Epithelial cell of proximal tubule (primary cell): ENCODE data around the gene PALM3. TPM values are rescaled to one million over a fixed set of nuclear protein-coding genes. Genes with fewer than 3 reads are reported as not detected.

Source experiments
- DNase-seq: peaks from one replicate; pipeline ENCODE4 v3.0.0-alpha.2; 2011; ENCODE audit warnings: low read depth
- H3K4me3 ChIP-seq: 2 replicates; pipeline ENCODE4 v1.5.1; 2011; ENCODE audit warnings: low read depth, mild to moderate bottlenecking, low read length
- total RNA-seq: library from RNA; depleted of rRNA; stranded (reverse); fragments of >200 nt; gene quantifications from 2 replicates; pipeline ENCODE4 v1.2.3, GENCODE V29; 2015
- TF ChIP-seq, protein P1 (sequence below): conservative IDR thresholded peaks from 2 replicates; pipeline ENCODE4 v1.5.1; 2012; ENCODE audit warnings: low read depth, mild to moderate bottlenecking, low read length

The PALM3 gene
- total RNA-seq, 1 donor from 2014 or later: 0.17 TPM

DNA sequence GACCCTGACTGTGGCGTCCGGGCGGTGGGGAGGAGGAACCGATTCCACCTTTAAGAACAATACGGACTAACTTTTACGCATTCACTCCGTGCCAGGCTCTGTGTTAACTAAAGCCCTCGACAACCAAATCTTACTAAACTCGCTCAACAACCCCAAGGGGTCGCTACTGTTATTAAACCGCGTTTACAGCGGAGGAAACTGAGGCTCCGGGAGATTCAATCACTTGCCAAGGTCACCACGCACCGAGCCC is 27.5 kb upstream of the PALM3 start:
- no peak for DNase-seq
- TF ChIP-seq, protein P1, sequence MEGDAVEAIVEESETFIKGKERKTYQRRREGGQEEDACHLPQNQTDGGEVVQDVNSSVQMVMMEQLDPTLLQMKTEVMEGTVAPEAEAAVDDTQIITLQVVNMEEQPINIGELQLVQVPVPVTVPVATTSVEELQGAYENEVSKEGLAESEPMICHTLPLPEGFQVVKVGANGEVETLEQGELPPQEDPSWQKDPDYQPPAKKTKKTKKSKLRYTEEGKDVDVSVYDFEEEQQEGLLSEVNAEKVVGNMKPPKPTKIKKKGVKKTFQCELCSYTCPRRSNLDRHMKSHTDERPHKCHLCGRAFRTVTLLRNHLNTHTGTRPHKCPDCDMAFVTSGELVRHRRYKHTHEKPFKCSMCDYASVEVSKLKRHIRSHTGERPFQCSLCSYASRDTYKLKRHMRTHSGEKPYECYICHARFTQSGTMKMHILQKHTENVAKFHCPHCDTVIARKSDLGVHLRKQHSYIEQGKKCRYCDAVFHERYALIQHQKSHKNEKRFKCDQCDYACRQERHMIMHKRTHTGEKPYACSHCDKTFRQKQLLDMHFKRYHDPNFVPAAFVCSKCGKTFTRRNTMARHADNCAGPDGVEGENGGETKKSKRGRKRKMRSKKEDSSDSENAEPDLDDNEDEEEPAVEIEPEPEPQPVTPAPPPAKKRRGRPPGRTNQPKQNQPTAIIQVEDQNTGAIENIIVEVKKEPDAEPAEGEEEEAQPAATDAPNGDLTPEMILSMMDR: peak; percentile 8
- H3K4me3 ChIP-seq: peak overlapping the region; percentile 60

DNA sequence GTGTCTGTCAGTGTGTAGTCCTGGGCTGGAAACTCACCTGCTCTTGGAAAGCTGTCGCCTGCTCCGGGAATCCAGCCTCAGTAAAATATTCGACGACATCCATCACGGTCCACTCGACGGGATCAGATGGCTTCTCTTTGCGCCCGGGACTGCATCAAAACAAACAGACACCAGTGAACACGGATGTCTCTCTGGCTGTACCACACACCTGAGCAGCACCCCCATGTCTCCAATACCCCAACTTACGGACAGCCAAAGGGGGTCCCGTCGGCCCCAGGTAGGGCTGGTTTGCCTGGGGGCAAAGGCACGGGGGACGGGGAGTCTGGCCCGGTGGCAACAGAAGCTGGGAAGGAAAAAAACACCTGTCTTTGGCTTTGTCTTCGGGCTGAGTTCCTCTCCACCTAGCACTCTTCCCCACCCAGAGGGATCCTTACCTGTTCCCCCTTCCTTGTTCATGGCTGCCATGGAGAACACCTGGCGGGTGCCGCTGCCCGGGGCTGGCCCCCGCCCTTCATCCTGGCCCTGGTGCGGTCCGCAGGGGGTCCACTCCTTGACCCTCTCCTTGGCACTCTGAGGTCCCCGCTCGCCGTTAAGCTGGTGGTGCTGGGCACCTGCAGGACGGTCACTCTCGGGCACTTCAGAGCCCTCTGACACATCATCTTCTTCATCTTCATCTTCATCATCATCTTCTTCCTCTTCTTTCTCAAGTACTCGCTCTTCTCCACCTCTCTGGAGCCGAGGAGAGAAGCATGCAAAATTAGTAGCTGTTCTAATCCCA is 26.9 kb upstream of the PALM3 start:
- TF ChIP-seq, protein P1: no peak
- DNase-seq: no peak
- H3K4me3 ChIP-seq: peak overlapping the region; percentile 60

DNA sequence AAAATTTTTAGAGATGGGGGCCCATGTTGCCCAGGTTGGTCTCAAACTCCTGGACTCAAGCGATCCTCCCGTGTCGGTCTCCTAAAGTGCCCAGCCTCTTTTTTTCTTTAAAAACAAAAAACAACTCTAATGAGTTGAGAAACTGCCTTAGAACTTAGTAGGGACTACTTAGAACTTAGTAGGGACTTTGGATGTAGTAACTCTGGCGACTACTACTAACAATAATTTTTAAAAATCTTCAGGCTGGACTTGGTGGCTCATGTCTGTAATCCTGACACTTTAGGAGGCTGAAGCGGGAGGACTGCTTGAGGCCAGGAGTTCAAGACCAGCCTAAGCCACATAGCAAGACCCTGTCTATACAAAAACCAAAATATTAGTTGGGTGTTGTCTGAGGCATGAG is 24.2 kb upstream of the PALM3 start:
- TF ChIP-seq, protein P1: no peak
- H3K4me3 ChIP-seq: no peak overlapping the region
- no peak for DNase-seq

DNA sequence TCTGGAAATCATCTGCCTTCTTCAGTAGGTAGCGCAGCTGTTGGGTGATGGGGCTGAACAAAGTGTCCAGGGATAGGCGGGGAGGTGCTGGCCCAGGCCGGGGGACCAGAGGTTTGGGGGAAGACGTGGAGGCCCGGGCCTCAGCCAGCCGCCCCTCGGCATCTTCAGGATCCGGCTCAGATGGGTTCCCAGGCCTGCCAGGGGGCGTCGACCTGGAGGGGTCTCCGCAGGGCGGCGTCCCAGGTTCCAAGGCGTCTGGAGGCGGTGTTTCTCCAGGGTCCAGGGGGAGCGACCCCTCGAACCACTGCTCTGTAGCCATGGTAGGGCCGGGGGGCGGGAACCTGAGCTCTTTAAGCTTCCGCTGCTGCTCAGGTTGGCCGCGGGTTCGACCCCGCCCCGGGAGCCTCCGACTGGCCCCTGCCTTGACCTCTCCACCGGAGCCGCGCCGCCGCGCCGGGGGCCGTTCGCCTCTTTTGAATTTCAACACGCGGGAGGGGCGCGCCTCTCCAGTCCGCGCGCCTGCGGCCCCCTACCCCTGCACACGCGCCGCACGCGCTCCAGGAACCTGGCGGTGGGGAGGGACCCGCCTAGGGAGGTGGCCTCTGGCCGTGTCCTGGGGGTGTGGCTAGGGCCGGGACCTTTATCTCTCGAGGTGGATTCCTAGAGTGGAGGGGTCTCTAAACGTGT is 23.6 kb upstream of the PALM3 start, which contains the start of gene C19orf67:
TSS of gene C19orf67 (minus strand) at position 475 of the 687 bp plus-strand sequence. CDS start at position 319, 156 bp downstream.
- H3K4me3 ChIP-seq: no peak within 1 kb of the TSS
- DNase-seq: no peak

DNA sequence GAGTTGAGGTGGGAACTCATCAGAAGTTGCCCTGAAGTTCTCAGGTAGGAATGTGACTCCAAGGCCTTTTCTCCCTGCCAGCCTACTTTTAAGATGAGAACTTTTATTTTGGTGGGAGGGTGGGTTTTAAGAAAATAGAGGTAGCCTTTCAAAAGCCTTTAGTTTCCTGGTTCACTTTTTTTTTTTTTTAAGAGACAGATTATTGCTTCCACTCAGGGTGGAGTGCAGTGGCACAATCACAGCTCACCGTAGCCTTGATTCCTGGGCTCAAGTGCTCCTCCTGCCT is 20.7 kb upstream of the PALM3 start:
- no peak for DNase-seq
- TF ChIP-seq, protein P1: no peak
- peak overlapping the region; percentile 86 for H3K4me3 ChIP-seq

More for the DNA sequence above, 23.6 kb upstream of the PALM3 start, which contains the start of gene C19orf67:
- TF ChIP-seq, protein P1: no peak

DNA sequence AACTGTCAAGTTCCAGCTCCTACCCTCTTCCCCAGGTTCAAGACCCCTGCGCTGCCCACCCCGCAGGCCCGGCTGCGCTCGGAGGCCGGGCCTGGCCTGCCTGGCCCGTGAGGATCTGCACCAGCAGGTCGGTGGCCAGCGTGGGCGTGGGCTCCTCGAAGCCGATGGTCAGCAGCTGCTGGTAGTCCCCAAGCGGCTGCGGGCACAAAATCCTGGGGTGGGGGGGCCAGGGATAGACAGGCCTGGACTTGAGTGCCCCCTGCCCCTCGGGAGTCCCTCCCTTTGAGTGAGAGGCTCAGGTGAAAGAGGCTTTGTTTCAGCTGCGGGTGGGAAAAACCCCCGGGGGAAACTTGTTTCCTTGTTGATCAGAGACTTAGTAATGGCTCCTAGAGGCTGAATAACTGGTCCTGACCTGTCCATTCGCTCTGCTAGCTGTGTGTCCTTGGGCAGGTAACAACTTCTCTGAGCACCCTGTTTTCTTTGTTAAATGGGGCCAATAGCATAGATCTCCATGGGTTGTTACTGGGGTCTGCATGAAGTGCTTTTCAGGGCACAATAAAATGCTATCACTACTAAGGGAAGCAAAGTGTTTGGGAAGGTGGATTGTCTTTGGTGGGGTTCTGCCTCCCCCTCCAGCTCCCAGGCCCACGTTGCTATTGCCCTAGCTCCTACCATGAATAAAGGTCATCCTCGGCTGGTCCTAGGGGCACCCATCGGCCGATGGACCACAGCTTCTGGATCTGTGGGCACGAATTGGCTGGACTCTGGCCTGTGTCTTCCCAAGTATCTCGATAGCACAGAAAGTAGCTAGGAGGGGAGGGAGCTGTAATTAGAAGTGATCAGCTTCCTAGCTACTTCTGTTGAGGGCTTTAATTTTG is 20.2 kb upstream of the PALM3 start:
- DNase-seq: no peak
- H3K4me3 ChIP-seq: peak overlapping the region; percentile 86
- TF ChIP-seq, protein P1: no peak
